Erythroblast (primary cell): ENCODE results near the gene ZNF804A.

ENCODE experiments used
- GATA1 ChIP-seq: IDR thresholded peaks from 2 replicates; pipeline ENCODE4 v1.6.1; 2011; ENCODE audit warnings: low read depth, mild to moderate bottlenecking, control low read depth, low read length, moderate library complexity
- POLR2A ChIP-seq: IDR thresholded peaks from 2 replicates; pipeline ENCODE4 v1.6.1; 2011; ENCODE audit warnings: mild to moderate bottlenecking, low read length

GRCh38 chr2:184646593-184646992 lies 48.3 kb downstream of the ZNF804A start:
- TF ChIP-seq POLR2A (no peak), GATA1 (no peak)
